Activated naive CD8-positive, alpha-beta T cell treated with anti-CD3 and anti-CD28 coated beads for 36 hours (primary cell): Measurements from ENCODE around the gene MEST. TPM values are rescaled to one million over a fixed set of nuclear protein-coding genes. Genes with fewer than 3 reads are reported as not detected.
A peak's percentile ranks its signal among the peaks of the same experiment; 100 is the strongest.
"Not testable (repeated sequence)": the region's sequence is repeated elsewhere in the genome, so short reads cannot be mapped to it uniquely, and the experiment has no call there.

Experiments used
- DNase-seq: peaks from one replicate; pipeline ENCODE4 v3.0.0; 2021
- H3K27ac Mint-ChIP-seq: one replicate; pipeline ENCODE4 v1.8.0; 2022; ENCODE audit warnings: mild to moderate bottlenecking, moderate library complexity, mixed read lengths
- H3K27me3 Mint-ChIP-seq: one replicate; pipeline ENCODE4 v1.8.0; 2022; ENCODE audit warnings: mild to moderate bottlenecking, mixed read lengths
- H3K36me3 Mint-ChIP-seq: one replicate; pipeline ENCODE4 v1.8.0; 2021; ENCODE audit warnings: mild to moderate bottlenecking, mixed read lengths
- H3K4me1 Mint-ChIP-seq: one replicate; pipeline ENCODE4 v1.8.0; 2021; ENCODE audit warnings: mixed read lengths
- H3K4me3 Mint-ChIP-seq: one replicate; pipeline ENCODE4 v1.8.0; 2022; ENCODE audit warnings: mild to moderate bottlenecking, moderate library complexity, mixed read lengths
- H3K9me3 Mint-ChIP-seq: one replicate; pipeline ENCODE4 v1.8.0; 2022; ENCODE audit warnings: mixed read lengths
- total RNA-seq, 2 experiments: library from RNA; stranded (reverse); gene quantifications; one replicate each; pipeline ENCODE4 v1.2.3, GENCODE V29; 2021

Gene MEST
- total RNA-seq, 2 experiments from 2014 or later, result 15.1 to 18.4 TPM

GRCh38 chr7:130490888-130491804 lies 739 bp upstream of the MEST start:
- Mint-ChIP-seq H3K4me1 (peaks cover 16% of the 10 kb centered on the region), H3K27ac (no peak overlapping the region), H3K36me3 (peaks cover 8% of the 10 kb centered on the region), H3K9me3 (peaks cover 2% of the 10 kb centered on the region), H3K4me3 (peak overlapping the region; percentile 73), H3K27me3 (peaks cover 17% of the 10 kb centered on the region)
- DNase-seq, result peak; percentile 62

GRCh38 chr7:130492523-130493274 lies 814 bp downstream of the MEST start:
- Mint-ChIP-seq H3K4me3 (peak overlapping the region; percentile 75), H3K27me3 (peaks cover 17% of the 10 kb centered on the region), H3K9me3 (peaks cover 2% of the 10 kb centered on the region), H3K27ac (no peak overlapping the region), H3K36me3 (peaks cover 11% of the 10 kb centered on the region), H3K4me1 (peaks cover 7% of the 10 kb centered on the region)
- DNase-seq, result no peak

- Mint-ChIP-seq H3K4me3 (peak overlapping the region; percentile 75), H3K9me3 (peaks cover 2% of the 10 kb centered on the region), H3K27me3 (peaks cover 17% of the 10 kb centered on the region), H3K4me1 (peaks cover 7% of the 10 kb centered on the region), H3K36me3 (peaks cover 11% of the 10 kb centered on the region), H3K27ac (no peak overlapping the region)
- no peak for DNase-seq
These were observed 1.5 kb downstream of the MEST start for GRCh38 chr7:130493275-130493873.

GRCh38 chr7:130494431-130494858 lies 2.6 kb downstream of the MEST start:
- H3K4me1 Mint-ChIP-seq, result peaks cover 7% of the 10 kb centered on the region
- no peak overlapping the region for H3K4me3 Mint-ChIP-seq
- no peak for DNase-seq
- H3K27ac Mint-ChIP-seq, result no peak overlapping the region
- peaks cover 2% of the 10 kb centered on the region for H3K9me3 Mint-ChIP-seq
- peaks cover 11% of the 10 kb centered on the region for H3K36me3 Mint-ChIP-seq
- H3K27me3 Mint-ChIP-seq, result peaks cover 17% of the 10 kb centered on the region

GRCh38 chr7:130500463-130500862 lies 8.6 kb downstream of the MEST start:
- peaks cover 6% of the 10 kb centered on the region for H3K4me1 Mint-ChIP-seq
- H3K27ac Mint-ChIP-seq, result no peak overlapping the region
- no peak for DNase-seq
- no peak overlapping the region for H3K4me3 Mint-ChIP-seq
- peaks cover 16% of the 10 kb centered on the region for H3K36me3 Mint-ChIP-seq
- H3K9me3 Mint-ChIP-seq, result no peaks in the 10 kb centered on the region
- no peaks in the 10 kb centered on the region for H3K27me3 Mint-ChIP-seq

GRCh38 chr7:130500910-130501309 lies 9.0 kb downstream of the MEST start:
- peaks cover 16% of the 10 kb centered on the region for H3K36me3 Mint-ChIP-seq
- H3K9me3 Mint-ChIP-seq, result no peaks in the 10 kb centered on the region
- no peaks in the 10 kb centered on the region for H3K27me3 Mint-ChIP-seq
- no peak overlapping the region for H3K4me3 Mint-ChIP-seq
- no peak for DNase-seq
- H3K27ac Mint-ChIP-seq, result no peak overlapping the region
- H3K4me1 Mint-ChIP-seq, result peaks cover 6% of the 10 kb centered on the region

- Mint-ChIP-seq H3K4me1 (peaks cover 4% of the 10 kb centered on the region), H3K9me3 (no peaks in the 10 kb centered on the region), H3K4me3 (no peak overlapping the region), H3K27ac (no peak overlapping the region), H3K36me3 (peaks cover 13% of the 10 kb centered on the region), H3K27me3 (no peaks in the 10 kb centered on the region)
- no peak for DNase-seq
These were observed 13.9 kb downstream of the MEST start for GRCh38 chr7:130505753-130506152.

GRCh38 chr7:130506358-130506757 lies 14.5 kb downstream of the MEST start:
- H3K4me3 Mint-ChIP-seq, result no peak overlapping the region
- H3K9me3 Mint-ChIP-seq, result no peaks in the 10 kb centered on the region
- no peak overlapping the region for H3K27ac Mint-ChIP-seq
- no peaks in the 10 kb centered on the region for H3K4me1 Mint-ChIP-seq
- H3K27me3 Mint-ChIP-seq, result no peaks in the 10 kb centered on the region
- peaks cover 13% of the 10 kb centered on the region for H3K36me3 Mint-ChIP-seq
- DNase-seq, result no peak

- not testable (repeated sequence) for H3K27ac Mint-ChIP-seq, H3K4me1 Mint-ChIP-seq, H3K36me3 Mint-ChIP-seq, H3K27me3 Mint-ChIP-seq, H3K4me3 Mint-ChIP-seq, DNase-seq, H3K9me3 Mint-ChIP-seq
These were observed 20.2 kb downstream of the MEST start for GRCh38 chr7:130512038-130512437.

- Mint-ChIP-seq H3K9me3 (no peaks in the 10 kb centered on the region), H3K4me3 (no peak overlapping the region), H3K27ac (no peak overlapping the region), H3K4me1 (no peaks in the 10 kb centered on the region), H3K36me3 (no peaks in the 10 kb centered on the region), H3K27me3 (no peaks in the 10 kb centered on the region)
- DNase-seq, result no peak
These were observed 21.6 kb downstream of the MEST start for GRCh38 chr7:130513447-130513846.

- H3K9me3 Mint-ChIP-seq, result no peaks in the 10 kb centered on the region
- no peaks in the 10 kb centered on the region for H3K4me1 Mint-ChIP-seq
- DNase-seq, result no peak
- no peaks in the 10 kb centered on the region for H3K27me3 Mint-ChIP-seq
- H3K27ac Mint-ChIP-seq, result no peak overlapping the region
- no peak overlapping the region for H3K4me3 Mint-ChIP-seq
- no peaks in the 10 kb centered on the region for H3K36me3 Mint-ChIP-seq
These were observed 23.6 kb downstream of the MEST start for GRCh38 chr7:130515315-130516040.

GRCh38 chr7:130521258-130521951 lies 29.5 kb downstream of the MEST start:
- Mint-ChIP-seq H3K36me3 (no peaks in the 10 kb centered on the region), H3K27ac (no peak overlapping the region), H3K4me3 (no peak overlapping the region), H3K4me1 (no peaks in the 10 kb centered on the region), H3K27me3 (no peaks in the 10 kb centered on the region), H3K9me3 (no peaks in the 10 kb centered on the region)
- DNase-seq, result no peak

GRCh38 chr7:130523519-130524125 lies 31.7 kb downstream of the MEST start:
- H3K27me3 Mint-ChIP-seq, H3K4me1 Mint-ChIP-seq, H3K36me3 Mint-ChIP-seq, H3K9me3 Mint-ChIP-seq, DNase-seq, H3K4me3 Mint-ChIP-seq, H3K27ac Mint-ChIP-seq: not testable (repeated sequence)

GRCh38 chr7:130524628-130525027 lies 32.7 kb downstream of the MEST start:
- no peaks in the 10 kb centered on the region for H3K9me3 Mint-ChIP-seq
- no peaks in the 10 kb centered on the region for H3K27me3 Mint-ChIP-seq
- peaks cover 5% of the 10 kb centered on the region for H3K36me3 Mint-ChIP-seq
- H3K4me1 Mint-ChIP-seq, result peaks cover 5% of the 10 kb centered on the region
- no peak for DNase-seq
- no peak overlapping the region for H3K4me3 Mint-ChIP-seq
- H3K27ac Mint-ChIP-seq, result no peak overlapping the region
